Measurements from ENCODE around the gene BMP2K.
"Not testable (repeated sequence)": the region's sequence is repeated elsewhere in the genome, so short reads cannot be mapped to it uniquely, and the experiment has no call there.

BMP2K gene

DNA sequence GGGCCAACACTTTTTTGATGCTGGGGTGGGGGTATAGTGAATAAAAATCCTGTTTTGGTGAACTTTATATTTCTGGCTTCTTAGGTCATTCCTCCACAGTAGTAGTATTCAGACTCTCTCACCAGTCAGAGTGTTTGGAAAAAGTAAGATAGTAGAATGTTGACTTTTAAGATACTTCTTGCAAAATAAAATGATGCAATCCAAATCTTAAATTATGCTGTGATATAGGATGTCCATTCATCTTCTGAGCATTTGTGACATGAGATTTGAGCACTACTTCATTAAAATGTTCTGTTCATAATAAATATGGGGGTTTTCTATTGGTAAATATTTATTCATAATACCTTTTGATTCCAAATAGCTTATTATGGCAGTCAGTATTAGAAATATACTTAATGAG is 70.1 kb downstream of the BMP2K start:
- Histone ChIP-seq H3K9me3 (ENCODE audit: control insufficient read depth in 2 of 2, low read length in 2 of 2) (no peaks in the 10 kb centered on the region), H3K36me3 (ENCODE audit: control insufficient read depth in 2 of 2, insufficient read depth in 2 of 2, low read length in 2 of 2) (peaks cover 0 to 6% of the 10 kb centered on the region in 2 donors), H3K27me3 (ENCODE audit: control insufficient read depth in 2 of 2, insufficient read depth in 2 of 2, low read length in 2 of 2) (no peaks in the 10 kb centered on the region), H3K9ac (ENCODE audit: low read depth in 1 of 2, low read length in 2 of 2) (no peak overlapping the region), H3K4me3 (ENCODE audit: low read length in 2 of 2) (no peak overlapping the region), H3K27ac (ENCODE audit: low read depth in 2 of 2, low read length in 2 of 2) (no peak overlapping the region), H3K4me1 (ENCODE audit: control insufficient read depth in 2 of 2, insufficient read depth in 2 of 2, low read length in 2 of 2) (no peaks in the 10 kb centered on the region)

DNA sequence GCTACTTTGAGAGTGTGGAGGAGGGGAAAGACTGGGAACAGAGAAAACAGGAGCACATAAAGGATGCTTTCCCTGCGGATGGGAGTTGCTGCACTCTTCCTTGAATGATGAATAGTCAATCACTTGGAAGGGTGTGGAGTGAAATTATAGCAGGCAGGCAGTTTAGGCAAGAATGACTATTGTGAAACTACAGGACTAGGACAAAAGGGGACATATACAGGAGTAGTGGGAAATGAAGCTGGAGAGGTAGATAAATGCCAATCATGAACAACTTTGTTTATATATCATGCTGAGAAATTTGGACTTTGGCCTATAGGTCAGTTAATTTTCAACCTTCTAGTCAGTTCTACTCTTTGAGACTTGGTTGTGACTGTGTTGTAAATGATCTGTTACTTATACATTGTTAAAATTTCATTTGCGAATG is 86.2 kb downstream of the BMP2K start:
- Histone ChIP-seq H3K9me3 (ENCODE audit: control insufficient read depth in 2 of 2, low read length in 2 of 2) (no peaks in the 10 kb centered on the region), H3K4me1 (ENCODE audit: control insufficient read depth in 2 of 2, insufficient read depth in 2 of 2, low read length in 2 of 2) (peaks cover 14 to 17% of the 10 kb centered on the region in 2 donors), H3K9ac (ENCODE audit: low read depth in 1 of 2, low read length in 2 of 2) (no peak overlapping the region), H3K27me3 (ENCODE audit: control insufficient read depth in 2 of 2, insufficient read depth in 2 of 2, low read length in 2 of 2) (no peaks in the 10 kb centered on the region), H3K4me3 (ENCODE audit: low read length in 2 of 2) (no peak overlapping the region), H3K27ac (ENCODE audit: low read depth in 2 of 2, low read length in 2 of 2) (no peak overlapping the region), H3K36me3 (ENCODE audit: control insufficient read depth in 2 of 2, insufficient read depth in 2 of 2, low read length in 2 of 2) (peaks cover 15 to 20% of the 10 kb centered on the region in 2 donors)

DNA sequence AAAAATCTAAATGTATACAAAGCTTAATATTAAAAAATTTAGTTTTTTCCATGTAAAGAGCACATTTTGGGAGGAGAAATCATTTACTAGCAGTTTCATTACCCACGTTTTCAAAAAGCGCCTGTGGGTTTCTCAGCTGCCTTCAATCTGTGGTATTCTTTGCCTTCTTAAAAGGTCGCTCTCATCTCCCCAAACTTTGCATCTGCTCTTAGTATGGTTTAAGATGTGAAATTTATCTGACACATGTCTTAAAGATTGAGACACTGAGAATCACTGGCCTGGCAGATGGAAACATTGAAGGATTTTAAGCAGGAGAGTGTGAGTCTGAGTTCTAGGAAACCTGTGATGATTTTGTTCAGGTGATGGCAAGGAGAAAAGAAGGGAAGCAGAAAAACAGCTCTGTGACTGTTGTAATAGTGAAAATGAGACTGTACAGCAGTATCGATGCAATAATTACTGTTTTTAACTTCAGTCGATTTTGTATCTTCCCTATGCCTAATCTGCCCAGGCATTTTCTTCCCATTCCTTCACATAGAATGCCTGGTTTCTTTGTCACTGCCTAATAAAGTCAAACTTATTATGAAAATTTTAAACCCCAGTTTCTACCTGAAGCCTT is 87.2 kb downstream of the BMP2K start:
- Histone ChIP-seq H3K27ac (ENCODE audit: low read depth in 2 of 2, low read length in 2 of 2) (no peak overlapping the region), H3K27me3 (ENCODE audit: control insufficient read depth in 2 of 2, insufficient read depth in 2 of 2, low read length in 2 of 2) (no peaks in the 10 kb centered on the region), H3K4me1 (ENCODE audit: control insufficient read depth in 2 of 2, insufficient read depth in 2 of 2, low read length in 2 of 2) (peaks cover 14 to 17% of the 10 kb centered on the region in 2 donors), H3K36me3 (ENCODE audit: control insufficient read depth in 2 of 2, insufficient read depth in 2 of 2, low read length in 2 of 2) (peaks cover 18 to 24% of the 10 kb centered on the region in 2 donors), H3K9ac (ENCODE audit: low read depth in 1 of 2, low read length in 2 of 2) (no peak overlapping the region), H3K4me3 (ENCODE audit: low read length in 2 of 2) (no peak overlapping the region), H3K9me3 (ENCODE audit: control insufficient read depth in 2 of 2, low read length in 2 of 2) (no peaks in the 10 kb centered on the region)

DNA sequence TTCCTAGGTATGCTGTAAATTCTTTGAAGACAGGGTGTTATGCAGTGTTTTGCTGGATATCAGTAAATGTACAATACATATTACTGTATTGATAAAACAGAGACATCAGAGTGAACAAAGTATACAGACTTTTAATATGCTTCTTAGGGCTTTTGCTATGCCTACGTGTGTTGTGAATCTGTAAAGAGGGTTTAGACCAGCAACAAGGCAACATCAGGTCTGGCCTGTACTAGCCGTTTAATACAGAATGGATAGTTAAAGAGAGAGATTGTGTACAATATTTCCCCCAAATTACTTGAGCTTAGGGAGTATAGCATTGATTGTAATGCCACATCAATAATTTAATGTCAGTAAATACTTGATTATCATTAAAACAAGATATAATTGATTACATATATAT is 87.8 kb downstream of the BMP2K start:
- no peaks in the 10 kb centered on the region for H3K9me3 ChIP-seq (ENCODE audit: control insufficient read depth in 2 of 2, low read length in 2 of 2)
- no peaks in the 10 kb centered on the region for H3K27me3 ChIP-seq (ENCODE audit: control insufficient read depth in 2 of 2, insufficient read depth in 2 of 2, low read length in 2 of 2)
- H3K36me3 ChIP-seq (ENCODE audit: control insufficient read depth in 2 of 2, insufficient read depth in 2 of 2, low read length in 2 of 2): peaks cover 20 to 24% of the 10 kb centered on the region in 2 donors
- H3K4me1 ChIP-seq (ENCODE audit: control insufficient read depth in 2 of 2, insufficient read depth in 2 of 2, low read length in 2 of 2): peaks cover 14 to 17% of the 10 kb centered on the region in 2 donors
- no peak overlapping the region for H3K27ac ChIP-seq (ENCODE audit: low read depth in 2 of 2, low read length in 2 of 2)
- H3K9ac ChIP-seq (ENCODE audit: low read depth in 1 of 2, low read length in 2 of 2): no peak overlapping the region
- no peak overlapping the region for H3K4me3 ChIP-seq (ENCODE audit: low read length in 2 of 2)

- H3K36me3 ChIP-seq (ENCODE audit: control insufficient read depth in 2 of 2, insufficient read depth in 2 of 2, low read length in 2 of 2): peaks cover 20 to 24% of the 10 kb centered on the region in 2 donors
- no peaks in the 10 kb centered on the region for H3K9me3 ChIP-seq (ENCODE audit: control insufficient read depth in 2 of 2, low read length in 2 of 2)
- no peak overlapping the region for H3K9ac ChIP-seq (ENCODE audit: low read depth in 1 of 2, low read length in 2 of 2)
These were observed 88.4 kb downstream of the BMP2K start for GRCh38 chr4:78864405-78865024.

GRCh38 chr4:78865451-78865850 is 89.3 kb downstream of the BMP2K start:
- Histone ChIP-seq H3K27ac (ENCODE audit: low read depth in 2 of 2, low read length in 2 of 2) (no peak overlapping the region), H3K9ac (ENCODE audit: low read depth in 1 of 2, low read length in 2 of 2) (no peak overlapping the region), H3K36me3 (ENCODE audit: control insufficient read depth in 2 of 2, insufficient read depth in 2 of 2, low read length in 2 of 2) (peaks cover 12 to 21% of the 10 kb centered on the region in 2 donors), H3K4me3 (ENCODE audit: low read length in 2 of 2) (no peak overlapping the region), H3K9me3 (ENCODE audit: control insufficient read depth in 2 of 2, low read length in 2 of 2) (no peaks in the 10 kb centered on the region), H3K4me1 (ENCODE audit: control insufficient read depth in 2 of 2, insufficient read depth in 2 of 2, low read length in 2 of 2) (peaks cover 14 to 17% of the 10 kb centered on the region in 2 donors), H3K27me3 (ENCODE audit: control insufficient read depth in 2 of 2, insufficient read depth in 2 of 2, low read length in 2 of 2) (no peaks in the 10 kb centered on the region)

More at GRCh38 chr4:78864405-78865024, 88.4 kb downstream of the BMP2K start:
- Histone ChIP-seq H3K27me3 (ENCODE audit: control insufficient read depth in 2 of 2, insufficient read depth in 2 of 2, low read length in 2 of 2) (no peaks in the 10 kb centered on the region), H3K4me1 (ENCODE audit: control insufficient read depth in 2 of 2, insufficient read depth in 2 of 2, low read length in 2 of 2) (peaks cover 14 to 17% of the 10 kb centered on the region in 2 donors), H3K27ac (ENCODE audit: low read depth in 2 of 2, low read length in 2 of 2) (no peak overlapping the region), H3K4me3 (ENCODE audit: low read length in 2 of 2) (no peak overlapping the region)

GRCh38 chr4:78868712-78869111 is 92.6 kb downstream of the BMP2K start:
- not testable (repeated sequence) for H3K9ac ChIP-seq (ENCODE audit: low read depth in 1 of 2, low read length in 2 of 2); H3K27ac ChIP-seq (ENCODE audit: low read depth in 2 of 2, low read length in 2 of 2); H3K27me3 ChIP-seq (ENCODE audit: control insufficient read depth in 2 of 2, insufficient read depth in 2 of 2, low read length in 2 of 2); H3K4me3 ChIP-seq (ENCODE audit: low read length in 2 of 2); H3K9me3 ChIP-seq (ENCODE audit: control insufficient read depth in 2 of 2, low read length in 2 of 2)
- peaks cover 5 to 12% of the 10 kb centered on the region in 2 donors for H3K4me1 ChIP-seq (ENCODE audit: control insufficient read depth in 2 of 2, insufficient read depth in 2 of 2, low read length in 2 of 2)
- peaks cover 30 to 34% of the 10 kb centered on the region in 2 donors for H3K36me3 ChIP-seq (ENCODE audit: control insufficient read depth in 2 of 2, insufficient read depth in 2 of 2, low read length in 2 of 2)

- no peak overlapping the region for H3K27ac ChIP-seq (ENCODE audit: low read depth in 2 of 2, low read length in 2 of 2)
- no peaks in the 10 kb centered on the region for H3K9me3 ChIP-seq (ENCODE audit: control insufficient read depth in 2 of 2, low read length in 2 of 2)
- no peak overlapping the region for H3K4me3 ChIP-seq (ENCODE audit: low read length in 2 of 2)
- H3K27me3 ChIP-seq (ENCODE audit: control insufficient read depth in 2 of 2, insufficient read depth in 2 of 2, low read length in 2 of 2): no peaks in the 10 kb centered on the region
- no peak overlapping the region for H3K9ac ChIP-seq (ENCODE audit: low read depth in 1 of 2, low read length in 2 of 2)
- H3K4me1 ChIP-seq (ENCODE audit: control insufficient read depth in 2 of 2, insufficient read depth in 2 of 2, low read length in 2 of 2): peaks cover 2 to 5% of the 10 kb centered on the region in 2 donors
- peaks cover 36 to 40% of the 10 kb centered on the region in 2 donors for H3K36me3 ChIP-seq (ENCODE audit: control insufficient read depth in 2 of 2, insufficient read depth in 2 of 2, low read length in 2 of 2)
These were observed 93.9 kb downstream of the BMP2K start for GRCh38 chr4:78870056-78870455.

DNA sequence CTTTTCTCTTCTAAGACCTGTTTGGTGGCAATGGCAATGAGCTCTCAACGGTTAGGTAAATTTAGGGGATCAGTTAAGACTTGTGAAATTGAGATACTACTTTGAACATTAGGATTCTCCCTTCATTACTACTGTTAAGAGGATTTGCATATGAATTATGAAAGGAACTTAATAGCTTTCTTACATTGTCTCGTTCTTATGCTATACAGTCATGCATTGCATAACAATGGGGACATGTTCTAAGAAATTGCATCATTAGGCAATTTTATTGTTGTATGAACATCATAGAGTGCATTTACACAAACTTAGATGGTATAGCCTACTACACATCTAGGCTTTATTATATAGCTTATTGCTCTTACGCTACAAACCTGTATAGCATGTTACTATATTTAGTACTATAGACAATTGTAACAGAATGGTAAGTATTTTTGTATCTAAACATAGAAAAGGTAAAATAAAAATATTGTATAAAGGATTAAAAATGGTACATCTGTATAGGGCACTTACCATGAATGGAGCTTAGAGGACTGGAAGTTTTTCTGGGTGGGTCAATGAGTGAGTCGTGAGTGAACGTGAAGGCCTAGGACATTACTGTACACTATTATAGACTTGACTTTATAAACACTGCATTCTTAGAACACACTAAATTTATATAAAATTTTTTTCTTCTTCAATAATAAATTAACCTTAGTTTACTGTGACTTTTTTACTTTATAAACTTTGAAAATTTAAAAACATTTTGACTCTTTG is 100.6 kb downstream of the BMP2K start:
- Histone ChIP-seq H3K9me3 (ENCODE audit: control insufficient read depth in 2 of 2, low read length in 2 of 2) (no peaks in the 10 kb centered on the region), H3K27ac (ENCODE audit: low read depth in 2 of 2, low read length in 2 of 2) (no peak overlapping the region), H3K4me1 (ENCODE audit: control insufficient read depth in 2 of 2, insufficient read depth in 2 of 2, low read length in 2 of 2) (no peaks in the 10 kb centered on the region), H3K36me3 (ENCODE audit: control insufficient read depth in 2 of 2, insufficient read depth in 2 of 2, low read length in 2 of 2) (peaks cover 40 to 52% of the 10 kb centered on the region in 2 donors), H3K27me3 (ENCODE audit: control insufficient read depth in 2 of 2, insufficient read depth in 2 of 2, low read length in 2 of 2) (no peaks in the 10 kb centered on the region), H3K4me3 (ENCODE audit: low read length in 2 of 2) (no peak overlapping the region), H3K9ac (ENCODE audit: low read depth in 1 of 2, low read length in 2 of 2) (no peak overlapping the region)

- Histone ChIP-seq H3K4me1 (ENCODE audit: control insufficient read depth in 2 of 2, insufficient read depth in 2 of 2, low read length in 2 of 2) (no peaks in the 10 kb centered on the region), H3K36me3 (ENCODE audit: control insufficient read depth in 2 of 2, insufficient read depth in 2 of 2, low read length in 2 of 2) (peaks cover 33 to 40% of the 10 kb centered on the region in 2 donors)
These were observed 101.9 kb downstream of the BMP2K start for GRCh38 chr4:78878031-78878430.

More at GRCh38 chr4:78878031-78878430, 101.9 kb downstream of the BMP2K start:
- Histone ChIP-seq H3K27me3 (ENCODE audit: control insufficient read depth in 2 of 2, insufficient read depth in 2 of 2, low read length in 2 of 2) (no peaks in the 10 kb centered on the region), H3K27ac (ENCODE audit: low read depth in 2 of 2, low read length in 2 of 2) (no peak overlapping the region), H3K9ac (ENCODE audit: low read depth in 1 of 2, low read length in 2 of 2) (no peak overlapping the region), H3K9me3 (ENCODE audit: control insufficient read depth in 2 of 2, low read length in 2 of 2) (no peaks in the 10 kb centered on the region), H3K4me3 (ENCODE audit: low read length in 2 of 2) (no peak overlapping the region)
